Measurements from ENCODE around the gene PEX1. TPM values are rescaled to one million over a fixed set of nuclear protein-coding genes. Genes with fewer than 3 reads are reported as not detected.

The PEX1 gene
- total RNA-seq, 2 donors from 2014 or later, result 18.4 to 20.6 TPM

DNA sequence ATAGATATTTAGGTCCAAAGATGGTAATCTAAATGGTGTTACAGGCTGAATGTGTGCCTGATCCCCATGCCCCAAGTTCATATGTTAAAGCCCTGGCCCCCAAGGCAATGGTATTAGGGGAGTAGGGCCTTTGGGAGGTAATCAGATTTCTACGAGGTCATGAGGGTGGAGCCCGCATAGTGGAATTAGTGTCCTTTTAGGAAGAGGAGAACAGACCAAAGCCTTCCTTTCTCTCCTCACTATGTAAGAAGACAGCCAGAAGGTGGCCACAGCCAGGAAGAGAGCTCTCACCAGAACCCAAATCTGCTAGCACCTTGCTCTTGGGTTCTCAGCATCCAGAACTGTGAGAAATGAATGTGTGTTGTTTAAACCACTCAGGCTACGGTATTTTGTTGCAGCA, 65.8 kb downstream of the PEX1 start:
- Histone ChIP-seq H3K27me3 (no peaks in the 10 kb centered on the region), H3K36me3 (no peaks in the 10 kb centered on the region), H3K4me3 (no peak overlapping the region), H3K27ac (no peak overlapping the region), H3K4me1 (no peaks in the 10 kb centered on the region), H3K9me3 (no peaks in the 10 kb centered on the region), H3K9ac (ENCODE audit: low read depth in 2 of 2, low read length in 2 of 2) (no peak overlapping the region)
- no peak for DNase-seq
- intact Hi-C loops (cut with DNase I), result no loop called here
- TF ChIP-seq, protein P1, sequence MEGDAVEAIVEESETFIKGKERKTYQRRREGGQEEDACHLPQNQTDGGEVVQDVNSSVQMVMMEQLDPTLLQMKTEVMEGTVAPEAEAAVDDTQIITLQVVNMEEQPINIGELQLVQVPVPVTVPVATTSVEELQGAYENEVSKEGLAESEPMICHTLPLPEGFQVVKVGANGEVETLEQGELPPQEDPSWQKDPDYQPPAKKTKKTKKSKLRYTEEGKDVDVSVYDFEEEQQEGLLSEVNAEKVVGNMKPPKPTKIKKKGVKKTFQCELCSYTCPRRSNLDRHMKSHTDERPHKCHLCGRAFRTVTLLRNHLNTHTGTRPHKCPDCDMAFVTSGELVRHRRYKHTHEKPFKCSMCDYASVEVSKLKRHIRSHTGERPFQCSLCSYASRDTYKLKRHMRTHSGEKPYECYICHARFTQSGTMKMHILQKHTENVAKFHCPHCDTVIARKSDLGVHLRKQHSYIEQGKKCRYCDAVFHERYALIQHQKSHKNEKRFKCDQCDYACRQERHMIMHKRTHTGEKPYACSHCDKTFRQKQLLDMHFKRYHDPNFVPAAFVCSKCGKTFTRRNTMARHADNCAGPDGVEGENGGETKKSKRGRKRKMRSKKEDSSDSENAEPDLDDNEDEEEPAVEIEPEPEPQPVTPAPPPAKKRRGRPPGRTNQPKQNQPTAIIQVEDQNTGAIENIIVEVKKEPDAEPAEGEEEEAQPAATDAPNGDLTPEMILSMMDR (IDR thresholded peaks at IDR 0.05), result no peak

GRCh38 chr7:92461027-92462003, 67.0 kb downstream of the PEX1 start:
- H3K27ac ChIP-seq, result no peak overlapping the region
- peak; percentile 28 for DNase-seq
- TF ChIP-seq, protein P1 (IDR thresholded peaks at IDR 0.05), result peak; percentile 53
- H3K4me3 ChIP-seq, result no peak overlapping the region
- H3K9ac ChIP-seq (ENCODE audit: low read depth in 2 of 2, low read length in 2 of 2), result no peak overlapping the region
- intact Hi-C loops (cut with DNase I), result no loop called here
- no peaks in the 10 kb centered on the region for H3K27me3 ChIP-seq
- H3K4me1 ChIP-seq, result no peaks in the 10 kb centered on the region
- no peaks in the 10 kb centered on the region for H3K9me3 ChIP-seq
- peaks cover 6% of the 10 kb centered on the region for H3K36me3 ChIP-seq

DNA sequence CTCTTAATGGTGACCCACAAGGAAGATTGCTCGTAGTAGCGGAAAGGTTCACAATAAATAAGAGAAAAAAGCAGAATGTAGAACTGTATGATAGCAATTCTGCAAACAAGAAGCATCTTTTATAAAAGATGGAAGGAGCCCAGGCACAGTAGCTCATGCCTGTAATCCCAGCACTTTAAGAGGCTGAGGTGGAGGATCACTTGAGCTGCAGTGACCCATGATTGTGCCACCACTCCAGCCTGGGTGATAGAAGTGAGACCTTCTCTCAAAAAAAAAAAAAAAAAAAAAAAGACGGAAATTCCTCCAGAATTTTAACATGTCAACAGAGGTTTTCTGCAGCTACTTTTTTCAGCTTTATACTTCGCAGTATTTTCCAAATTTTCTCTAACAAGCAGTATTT, 67.8 kb downstream of the PEX1 start:
- Histone ChIP-seq H3K4me1 (no peaks in the 10 kb centered on the region), H3K27ac (no peak overlapping the region), H3K9me3 (no peaks in the 10 kb centered on the region), H3K36me3 (peaks cover 13% of the 10 kb centered on the region), H3K9ac (ENCODE audit: low read depth in 2 of 2, low read length in 2 of 2) (no peak overlapping the region), H3K27me3 (no peaks in the 10 kb centered on the region), H3K4me3 (no peak overlapping the region)
- TF ChIP-seq, protein P1 (IDR thresholded peaks at IDR 0.05), result no peak
- intact Hi-C loops (cut with DNase I), result no loop called here
- DNase-seq, result no peak

DNA sequence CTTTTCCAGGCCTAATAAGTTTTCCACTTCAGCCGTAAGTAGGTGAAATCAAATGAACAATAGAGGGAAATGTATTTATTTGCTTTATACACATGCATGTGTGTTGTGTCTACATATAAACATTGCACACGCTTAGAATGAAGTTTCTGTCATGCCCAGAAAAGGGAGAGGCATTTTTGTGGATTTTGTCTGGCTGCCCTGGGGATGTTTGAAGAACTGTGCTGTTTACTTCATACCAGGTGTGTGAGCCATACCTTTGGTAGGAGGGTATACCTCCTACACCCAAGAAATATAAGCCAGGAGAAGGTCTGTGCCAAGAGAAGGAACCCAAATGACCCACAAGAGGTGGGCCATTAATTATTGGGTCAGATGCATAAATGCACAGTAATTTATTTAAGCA, 68.2 kb downstream of the PEX1 start:
- intact Hi-C loops (cut with DNase I), result no loop called here
- no peaks in the 10 kb centered on the region for H3K4me1 ChIP-seq

DNA sequence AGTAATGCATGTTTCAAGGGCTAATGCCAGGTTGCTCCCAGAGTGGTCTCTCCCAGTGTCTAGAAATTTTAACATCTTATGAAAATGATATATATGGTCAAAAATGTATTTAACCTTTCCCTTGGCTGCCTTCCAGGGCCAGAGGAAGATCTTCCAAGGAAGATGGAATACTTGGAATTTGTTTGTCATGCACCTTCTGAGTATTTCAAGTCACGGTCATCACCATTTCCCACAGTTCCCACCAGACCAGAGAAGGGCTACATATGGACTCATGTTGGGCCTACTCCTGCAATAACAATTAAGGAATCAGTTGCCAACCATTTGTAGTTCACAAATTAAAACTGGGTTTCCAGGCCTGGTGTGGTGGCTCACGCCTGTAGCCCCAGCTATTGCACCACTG, 72.1 kb downstream of the PEX1 start:
- Histone ChIP-seq H3K36me3 (peaks cover 18% of the 10 kb centered on the region), H3K9ac (ENCODE audit: low read depth in 2 of 2, low read length in 2 of 2) (no peak overlapping the region), H3K27ac (no peak overlapping the region), H3K4me3 (no peak overlapping the region), H3K9me3 (no peaks in the 10 kb centered on the region), H3K4me1 (no peaks in the 10 kb centered on the region), H3K27me3 (no peaks in the 10 kb centered on the region)
- intact Hi-C loops (cut with DNase I), result loop anchor here (10.0 kb wide), 1 partner anchor 69 kb away; the partner anchor contains the start of genes PEX1 and RBM48
- DNase-seq, result no peak
- TF ChIP-seq, protein P1 (IDR thresholded peaks at IDR 0.05), result no peak

More for the DNA sequence above, 68.2 kb downstream of the PEX1 start:
- H3K4me3 ChIP-seq, result no peak overlapping the region
- H3K27ac ChIP-seq, result no peak overlapping the region
- TF ChIP-seq, protein P1 (IDR thresholded peaks at IDR 0.05), result no peak
- H3K9ac ChIP-seq (ENCODE audit: low read depth in 2 of 2, low read length in 2 of 2), result no peak overlapping the region
- H3K9me3 ChIP-seq, result no peaks in the 10 kb centered on the region
- H3K36me3 ChIP-seq, result peaks cover 17% of the 10 kb centered on the region
- DNase-seq, result no peak
- no peaks in the 10 kb centered on the region for H3K27me3 ChIP-seq

Measured in colonic mucosa (tissue), 4 donors.